ENCODE measurements around the gene NUF2.
A peak's percentile ranks its signal among the peaks of the same experiment; 100 is the strongest.
"Not testable (repeated sequence)": the region's sequence is repeated elsewhere in the genome, so short reads cannot be mapped to it uniquely, and the experiment has no call there.

Gene NUF2

GRCh38 chr1:163337631-163338030, 15.9 kb downstream of the NUF2 start:
- no peak for DNase-seq

GRCh38 chr1:163346326-163346870, 24.6 kb downstream of the NUF2 start:
- DNase-seq = no peak

- no peak for DNase-seq
Observed at GRCh38 chr1:163347106-163347505, 25.4 kb downstream of the NUF2 start.

- DNase-seq = no peak
Observed at GRCh38 chr1:163351912-163352311, 30.2 kb downstream of the NUF2 start.

GRCh38 chr1:163357378-163357777, 35.6 kb downstream of the NUF2 start:
- no peak for DNase-seq

GRCh38 chr1:163358172-163358571, 36.4 kb downstream of the NUF2 start:
- DNase-seq = not testable (repeated sequence)

- DNase-seq = peak; percentile 66
Observed at GRCh38 chr1:163361123-163361934, 39.6 kb downstream of the NUF2 start.

GRCh38 chr1:163365186-163365585, 43.4 kb downstream of the NUF2 start:
- no peak for DNase-seq

GRCh38 chr1:163366555-163366954, 44.8 kb downstream of the NUF2 start:
- no peak for DNase-seq

GRCh38 chr1:163367721-163368120, 46.0 kb downstream of the NUF2 start:
- no peak for DNase-seq

GRCh38 chr1:163372576-163372975, 50.8 kb downstream of the NUF2 start:
- DNase-seq = peak; percentile 69

GRCh38 chr1:163378554-163378953, 56.8 kb downstream of the NUF2 start:
- no peak for DNase-seq

GRCh38 chr1:163379801-163380200, 58.0 kb downstream of the NUF2 start:
- DNase-seq = no peak

GRCh38 chr1:163381487-163382184, 59.9 kb downstream of the NUF2 start:
- no peak for DNase-seq

- DNase-seq = no peak
Observed at GRCh38 chr1:163382395-163382794, 60.6 kb downstream of the NUF2 start.

- no peak for DNase-seq
Observed at GRCh38 chr1:163387146-163387545, 65.4 kb downstream of the NUF2 start.

- no peak for DNase-seq
Observed at GRCh38 chr1:163388970-163389369, 67.2 kb downstream of the NUF2 start.

- no peak for DNase-seq
Observed at GRCh38 chr1:163395790-163396189, 74.0 kb downstream of the NUF2 start.

GRCh38 chr1:163397451-163398200, 75.9 kb downstream of the NUF2 start:
- DNase-seq = no peak

- no peak for DNase-seq
Observed at GRCh38 chr1:163399001-163399400, 77.2 kb downstream of the NUF2 start.

GRCh38 chr1:163399976-163400601, 78.3 kb downstream of the NUF2 start:
- DNase-seq = no peak

GRCh38 chr1:163401211-163401610, 79.5 kb downstream of the NUF2 start:
- no peak for DNase-seq

All from NCI-H82 (cell line).